IPS-11a (cell line): ENCODE measurements around the gene AARS1.
"Not testable (repeated sequence)": the region's sequence is repeated elsewhere in the genome, so short reads cannot be mapped to it uniquely, and the experiment has no call there.

Source experiments
- H3K4me3 ChIP-seq: one replicate; pipeline ENCODE4 v1.5.1; 2013; ENCODE audit warnings: low read depth, low read length, control low read depth

Gene AARS1

GRCh38 chr16:70289229-70290094 is at the start of gene AARS1:
Gene AARS1, minus strand, starts transcription at chr16:70289506. Its CDS starts 6,743 bp downstream, at chr16:70282763.
- peak within 1 kb of the TSS; percentile 100 for H3K4me3 ChIP-seq

GRCh38 chr16:70337814-70338213 is 48.5 kb upstream of the AARS1 start:
- no peak overlapping the region for H3K4me3 ChIP-seq

GRCh38 chr16:70332728-70333127 is 43.4 kb upstream of the AARS1 start:
- not testable (repeated sequence) for H3K4me3 ChIP-seq

GRCh38 chr16:70331588-70332358 is 42.5 kb upstream of the AARS1 start:
- no peak overlapping the region for H3K4me3 ChIP-seq

GRCh38 chr16:70331091-70331490 is 41.8 kb upstream of the AARS1 start:
- H3K4me3 ChIP-seq = no peak overlapping the region

- H3K4me3 ChIP-seq = no peak overlapping the region
Observed at GRCh38 chr16:70324998-70325747, 35.9 kb upstream of the AARS1 start.

- no peak overlapping the region for H3K4me3 ChIP-seq
Observed at GRCh38 chr16:70320121-70320520, 30.8 kb upstream of the AARS1 start.

- not testable (repeated sequence) for H3K4me3 ChIP-seq
Observed at GRCh38 chr16:70307726-70308125, 18.4 kb upstream of the AARS1 start.

- H3K4me3 ChIP-seq = no peak overlapping the region
Observed at GRCh38 chr16:70306880-70307279, 17.6 kb upstream of the AARS1 start.

- H3K4me3 ChIP-seq = no peak overlapping the region
Observed at GRCh38 chr16:70304892-70305448, 15.7 kb upstream of the AARS1 start.

- no peak overlapping the region for H3K4me3 ChIP-seq
Observed at GRCh38 chr16:70302745-70303144, 13.4 kb upstream of the AARS1 start.

- H3K4me3 ChIP-seq = no peak overlapping the region
Observed at GRCh38 chr16:70301121-70301520, 11.8 kb upstream of the AARS1 start.

GRCh38 chr16:70298988-70299938 is 10.0 kb upstream of the AARS1 start, which contains the start of gene DDX19B:
Gene DDX19B, plus strand, starts transcription at chr16:70299186. Its CDS starts 112 bp downstream, at chr16:70299298.
- peak within 1 kb of the TSS; percentile 95 for H3K4me3 ChIP-seq

- H3K4me3 ChIP-seq = no peak overlapping the region
Observed at GRCh38 chr16:70295634-70296033, 6.3 kb upstream of the AARS1 start.

GRCh38 chr16:70294385-70295025 is 5.2 kb upstream of the AARS1 start:
- no peak overlapping the region for H3K4me3 ChIP-seq

- not testable (repeated sequence) for H3K4me3 ChIP-seq
Observed at GRCh38 chr16:70292148-70292547, 2.8 kb upstream of the AARS1 start.

GRCh38 chr16:70290949-70291519 is 1.7 kb upstream of the AARS1 start:
- H3K4me3 ChIP-seq = no peak overlapping the region

- not testable (repeated sequence) for H3K4me3 ChIP-seq
Observed at GRCh38 chr16:70287304-70287971, 1.9 kb downstream of the AARS1 start.
